Endometrial microvascular endothelial cells (primary cell): ENCODE data around the gene PLAC1. TPM values are rescaled to one million over a fixed set of nuclear protein-coding genes. Genes with fewer than 3 reads are reported as not detected.

Source experiments
- in situ Hi-C: cut with HindIII; loops from 2 replicates; pipeline ENCODE4 v1.10.0; 2017; ENCODE audit warnings: low sequenced_read_pairs, low pct_unique_long_range_greater_than_20kb; ENCODE audit errors: inconsistent ontology term
- total RNA-seq: library from RNA; depleted of rRNA; stranded (reverse); fragments of >200 nt; gene quantifications from one replicate; pipeline ENCODE4 v1.2.3, GENCODE V29; 2015; ENCODE audit errors: inconsistent ontology term

The PLAC1 gene
- total RNA-seq, 1 donor from 2014 or later, result not detected

DNA sequence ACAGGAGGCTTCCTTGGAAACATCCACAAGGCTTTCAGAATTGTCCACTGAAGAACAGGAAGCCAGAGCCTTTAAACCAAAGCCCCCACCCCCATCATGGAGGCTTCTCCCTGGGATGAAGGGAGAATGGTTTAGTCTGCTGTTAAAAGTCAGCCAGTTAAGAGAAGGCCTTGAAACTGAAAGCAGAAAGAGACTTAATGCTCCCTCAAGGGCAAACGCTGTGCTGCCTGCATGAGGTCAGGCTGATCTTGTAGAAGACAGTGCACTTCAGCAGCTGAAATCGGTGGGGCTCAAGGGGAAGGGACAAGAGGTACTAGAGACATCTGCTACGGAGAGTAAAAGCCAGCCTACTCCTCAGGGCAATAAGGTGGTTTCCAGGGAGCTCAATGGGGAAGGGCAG lies 129.3 kb downstream of the PLAC1 start:
- in situ Hi-C loops, result no loop called here

DNA sequence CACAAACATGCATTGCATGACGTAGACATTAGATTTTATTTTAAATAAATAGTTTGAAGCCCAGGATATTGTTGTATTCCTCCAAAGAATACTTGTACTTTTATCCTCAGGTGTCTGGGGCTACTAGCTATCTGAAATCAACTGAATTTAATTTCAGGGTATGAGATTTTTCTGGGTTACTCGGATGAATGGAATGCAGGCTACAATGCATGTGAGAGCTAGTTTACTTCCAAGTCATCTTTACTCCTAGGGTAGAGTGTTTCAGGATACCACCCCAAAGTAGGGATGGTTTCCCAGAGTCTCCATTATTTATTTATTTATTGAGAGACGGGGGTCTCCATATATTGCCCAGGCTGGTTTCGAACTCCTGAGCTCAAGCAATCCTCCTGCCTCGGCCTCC lies 131.9 kb downstream of the PLAC1 start:
- in situ Hi-C loops, result no loop called here

DNA sequence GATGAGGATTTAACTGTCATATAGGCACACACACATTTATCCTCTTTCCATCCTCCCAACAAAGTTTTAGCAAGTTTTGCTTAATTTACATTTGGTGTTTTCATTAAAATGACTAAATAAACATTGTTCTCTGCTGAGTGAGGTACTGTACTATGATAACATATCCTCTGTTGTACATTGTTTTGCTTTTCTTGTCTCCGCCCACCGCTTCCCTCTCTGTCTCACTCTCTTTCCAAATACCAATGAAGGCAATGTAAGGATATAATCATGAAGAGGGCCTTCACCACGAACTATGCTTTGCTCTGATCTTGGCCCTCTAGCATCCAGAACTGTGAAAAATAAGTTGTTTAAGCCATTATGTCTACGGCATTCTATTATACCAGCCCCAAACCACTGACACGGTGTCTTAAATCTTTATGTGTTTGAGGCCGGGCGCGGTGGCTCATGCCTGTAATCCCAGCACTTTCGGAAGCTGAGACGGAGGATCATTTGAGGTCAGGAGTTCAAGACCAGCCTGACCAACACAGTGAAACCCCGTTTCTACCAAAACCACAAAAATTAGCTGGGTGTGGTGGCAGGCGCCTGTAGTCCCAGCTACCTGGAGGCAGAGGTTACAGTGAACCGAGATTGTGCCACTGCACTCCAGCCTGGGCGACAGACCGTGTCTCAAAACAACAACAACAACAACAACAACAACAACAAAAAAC lies 133.0 kb downstream of the PLAC1 start:
- in situ Hi-C loops, result no loop called here

DNA sequence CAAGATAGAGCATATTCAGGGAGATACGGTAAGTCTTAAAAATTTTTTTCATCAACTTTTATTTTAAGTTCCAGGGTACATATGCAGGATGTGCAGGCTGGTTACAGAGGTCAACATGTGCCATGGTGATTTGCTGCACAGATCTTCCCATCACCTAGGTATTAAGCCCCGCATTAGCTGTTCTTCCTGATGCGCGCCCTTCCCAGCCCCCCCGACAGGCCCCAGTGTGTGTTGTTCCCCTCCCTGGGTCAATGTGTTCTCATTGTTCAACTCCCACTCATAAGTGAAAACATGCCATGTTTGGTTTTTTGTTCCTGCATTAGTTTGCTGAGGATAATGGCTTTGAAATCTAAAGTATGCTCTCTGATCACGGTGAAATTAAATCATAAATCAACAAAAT lies 134.1 kb downstream of the PLAC1 start:
- in situ Hi-C loops, result no loop called here

DNA sequence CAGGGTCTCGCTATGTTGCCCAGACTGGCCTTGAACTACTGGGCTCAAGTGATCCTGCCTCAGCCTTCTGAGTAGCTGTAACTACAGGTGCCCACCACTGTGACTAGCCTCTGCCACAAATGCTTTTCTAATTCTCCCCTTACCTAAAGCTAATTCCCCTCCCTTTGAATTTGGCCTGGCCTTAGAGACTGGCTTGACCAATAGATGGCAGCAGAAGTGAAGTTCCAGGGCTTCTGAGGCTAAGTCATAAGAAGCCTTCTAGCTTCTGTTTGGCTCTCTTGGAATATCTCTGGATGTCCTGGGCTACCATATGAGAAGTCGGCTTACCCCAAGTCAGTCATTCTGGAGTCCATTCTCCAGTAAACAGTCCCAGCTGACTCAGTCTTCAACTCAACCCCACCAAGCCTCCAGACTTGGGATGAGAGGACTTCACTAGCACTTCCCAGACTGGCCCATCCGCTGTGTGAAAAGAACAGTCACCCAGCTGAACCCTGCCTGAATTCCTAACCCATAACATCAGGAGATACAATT lies 137.3 kb downstream of the PLAC1 start:
- in situ Hi-C loops, result no loop called here

Other genes starting within 250 kb of the PLAC1 start
- gene HPRT1, start 198.3 kb downstream of the PLAC1 start, total RNA-seq, result 37.2 TPM
- gene PABIR2, start 138.7 kb upstream of the PLAC1 start, total RNA-seq, result 8.4 TPM